Measurements from ENCODE around the gene NFIC.

DNA sequence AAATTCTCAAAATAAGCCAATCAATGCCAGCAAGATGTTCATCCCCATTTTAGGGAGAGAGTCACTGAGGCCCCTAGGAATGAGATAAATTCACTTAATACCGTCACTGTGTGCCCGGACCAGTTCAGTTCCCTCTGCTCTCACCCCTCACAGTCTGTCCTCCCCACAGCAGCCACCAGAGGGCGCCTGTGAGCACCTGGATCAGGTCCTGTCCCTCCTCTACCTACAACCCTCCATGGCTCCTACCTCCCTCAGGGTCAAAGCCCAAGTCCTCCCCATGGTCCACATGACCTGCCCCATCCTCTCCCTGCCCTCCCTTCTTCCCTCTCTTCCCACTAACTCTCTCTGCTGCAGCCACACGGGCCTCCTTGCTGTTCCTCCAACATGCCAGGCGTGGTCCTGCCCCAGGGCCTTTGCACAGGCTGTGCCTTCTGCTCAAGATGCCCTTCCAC is 42.0 kb upstream of the NFIC start:
- TF ChIP-seq, protein P1, sequence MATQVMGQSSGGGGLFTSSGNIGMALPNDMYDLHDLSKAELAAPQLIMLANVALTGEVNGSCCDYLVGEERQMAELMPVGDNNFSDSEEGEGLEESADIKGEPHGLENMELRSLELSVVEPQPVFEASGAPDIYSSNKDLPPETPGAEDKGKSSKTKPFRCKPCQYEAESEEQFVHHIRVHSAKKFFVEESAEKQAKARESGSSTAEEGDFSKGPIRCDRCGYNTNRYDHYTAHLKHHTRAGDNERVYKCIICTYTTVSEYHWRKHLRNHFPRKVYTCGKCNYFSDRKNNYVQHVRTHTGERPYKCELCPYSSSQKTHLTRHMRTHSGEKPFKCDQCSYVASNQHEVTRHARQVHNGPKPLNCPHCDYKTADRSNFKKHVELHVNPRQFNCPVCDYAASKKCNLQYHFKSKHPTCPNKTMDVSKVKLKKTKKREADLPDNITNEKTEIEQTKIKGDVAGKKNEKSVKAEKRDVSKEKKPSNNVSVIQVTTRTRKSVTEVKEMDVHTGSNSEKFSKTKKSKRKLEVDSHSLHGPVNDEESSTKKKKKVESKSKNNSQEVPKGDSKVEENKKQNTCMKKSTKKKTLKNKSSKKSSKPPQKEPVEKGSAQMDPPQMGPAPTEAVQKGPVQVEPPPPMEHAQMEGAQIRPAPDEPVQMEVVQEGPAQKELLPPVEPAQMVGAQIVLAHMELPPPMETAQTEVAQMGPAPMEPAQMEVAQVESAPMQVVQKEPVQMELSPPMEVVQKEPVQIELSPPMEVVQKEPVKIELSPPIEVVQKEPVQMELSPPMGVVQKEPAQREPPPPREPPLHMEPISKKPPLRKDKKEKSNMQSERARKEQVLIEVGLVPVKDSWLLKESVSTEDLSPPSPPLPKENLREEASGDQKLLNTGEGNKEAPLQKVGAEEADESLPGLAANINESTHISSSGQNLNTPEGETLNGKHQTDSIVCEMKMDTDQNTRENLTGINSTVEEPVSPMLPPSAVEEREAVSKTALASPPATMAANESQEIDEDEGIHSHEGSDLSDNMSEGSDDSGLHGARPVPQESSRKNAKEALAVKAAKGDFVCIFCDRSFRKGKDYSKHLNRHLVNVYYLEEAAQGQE (IDR thresholded peaks at IDR 0.05; ENCODE audit: low read depth), result no peak
- TF ChIP-seq, protein P2, sequence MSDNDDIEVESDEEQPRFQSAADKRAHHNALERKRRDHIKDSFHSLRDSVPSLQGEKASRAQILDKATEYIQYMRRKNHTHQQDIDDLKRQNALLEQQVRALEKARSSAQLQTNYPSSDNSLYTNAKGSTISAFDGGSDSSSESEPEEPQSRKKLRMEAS (IDR thresholded peaks at IDR 0.05), result no peak
- no peak for TF ChIP-seq ZBTB7A (IDR thresholded peaks at IDR 0.05; ENCODE audit: low read depth)

Data from Ishikawa (cell line).